Spleen (tissue), 7 donors: ENCODE data around the gene SV2A.

Experiments used
- CTCF ChIP-seq, 11 experiments: fragments of 200-600 bp in 7 of 11; fragments of 450-650 bp in 4 of 11; sonication (generic) in 4 of 11; IDR thresholded peaks in 8 of 11; conservative IDR thresholded peaks in 3 of 11; 1 replicate in 7 of 11; 2 replicates in 4 of 11; pipeline versions ENCODE4 v1.4.0 to v1.8.0; 2016 to 2021; ENCODE audit warnings: antibody characterized with exemption in 11 of 11, inconsistent platforms in 4 of 11, mild to moderate bottlenecking in 1 of 11
- POLR2A ChIP-seq, 3 donors: fragments of 450-650 bp; IDR thresholded peaks; one replicate each; pipeline ENCODE4 v1.5.1; 2017; ENCODE audit warnings: antibody characterized with exemption in 3 of 3, mild to moderate bottlenecking in 1 of 3
- POLR2AphosphoS5 ChIP-seq, 3 donors: sonication (generic); formaldehyde crosslinking; IDR thresholded peaks; one replicate each; pipeline ENCODE4 v1.5.1; 2017; ENCODE audit warnings: antibody characterized with exemption in 3 of 3
- donor health status: DM: no; HTN: no; CAD: no; lungs with moderate emphysema.
- donor health status: DM: no; HTN: no; CAD: no.
- donor health status: DM: no; HTN: no; CAD: no.

GRCh38 chr1:149888247-149888998 is 29.2 kb downstream of the SV2A start:
- TF ChIP-seq CTCF (IDR thresholded peaks at IDR 0.05 in 8 of 11, conservative IDR thresholded peaks at IDR 0.05 in 3 of 11) (peak in 10 of 11 experiments; percentile 26 to 70 (median 54)), POLR2A (IDR thresholded peaks at IDR 0.05) (peak in 2 of 3 donors; percentile 65 to 82), POLR2AphosphoS5 (IDR thresholded peaks at IDR 0.05) (peak in 1 of 3 donors; percentile 48)
